ENCODE data around the gene PRR36. TPM values are rescaled to one million over a fixed set of nuclear protein-coding genes. Genes with fewer than 3 reads are reported as not detected.

The PRR36 gene
- total and polyA plus RNA-seq, 10 of the 15 experiments (the other 5 are each of a cell fraction or from before 2014, with no cell fraction given) = 0.04 TPM; not detected in 9

- peak; percentile 96 for ATAC-seq
- peak within 1 kb of the TSS; percentile 63 for H3K4me3 ChIP-seq
- ChIA-PET SMC1A (ENCODE audit: uncharacterized antibody, unreplicated experiment) (no interaction called here), RAD21 (ENCODE audit: unreplicated experiment) (no interaction called here), CTCF (no interaction called here), POLR2A (interaction anchor here (0.6 kb wide), 1 partner anchor 21 kb away, joined by 3 read pairs; no protein-coding TSS in a partner anchor)
- intact Hi-C loops (cut with micrococcal nuclease; ENCODE audit: unreplicated experiment) = no loop called here
- no peaks in the 10 kb centered on the region; the same call in 2 of the 3 replicates for H3K9me3 ChIP-seq (replicated peaks; ENCODE audit: control insufficient read depth, insufficient read depth, low read length)
- H3K27me3 ChIP-seq (replicated peaks in 1 of 2; ENCODE audit: control insufficient read depth in 2 of 2, insufficient read depth in 2 of 2, low read length in 1 of 2) = no peaks in the 10 kb centered on the region
- peak; percentile 100 for FAIRE-seq
- no TSS peak for BruUV-seq (replicated peaks)
- WGBS (ENCODE audit: insufficient coverage, insufficient replicate concordance, low lambda C conversion rate, missing lambda C conversion rate) = under 1% methylated on average over 36 of the region's 45 CpGs
- in situ Hi-C loops (cut with MboI) = no loop called here
- DNase-seq (ENCODE audit: low read depth, low spot score) = peak; percentile 100
- no peaks in the 10 kb centered on the region for H3K36me3 ChIP-seq (ENCODE audit: control insufficient read depth in 2 of 2, insufficient read depth in 2 of 2, low read length in 1 of 2)
- H3K27ac ChIP-seq (ENCODE audit: control insufficient read depth, insufficient read depth) = no peak within 1 kb of the TSS; the same call in 1 of the 2 replicates
- peak within 1 kb of the TSS; percentile 88 for H2AFZ ChIP-seq (ENCODE audit: control insufficient read depth, low read depth, low read length)
- H3K4me1 ChIP-seq (ENCODE audit: control insufficient read depth, insufficient read depth, low read length) = peaks cover 6% of the 10 kb centered on the region
- no peaks in the 10 kb centered on the region for H4K20me1 ChIP-seq (ENCODE audit: control insufficient read depth, insufficient read depth)
- peak within 1 kb of the TSS; percentile 20; the same call in 1 of the 2 replicates for H3K9ac ChIP-seq (ENCODE audit: control insufficient read depth, insufficient read depth, low read length)
- H3K4me2 ChIP-seq (ENCODE audit: control insufficient read depth, insufficient read depth) = peak within 1 kb of the TSS; percentile 94
- H3K79me2 ChIP-seq (ENCODE audit: control insufficient read depth, insufficient read depth, low read length) = no peaks in the 10 kb centered on the region
- TF ChIP-seq SREBF1 (IDR thresholded peaks at IDR 0.05; ENCODE audit: low read length) = peak; percentile 14; the same call in 1 of the 2 replicates
- 0 out of 2 replicates have a peak, but pooled peaks have one; percentile 7 for TF ChIP-seq NRF1 (conservative IDR thresholded peaks at IDR 0.05; ENCODE audit: low read depth, low read length)
- no peak for TF ChIP-seq YBX1 (IDR thresholded peaks at IDR 0.05)
- TF ChIP-seq, protein P1, sequence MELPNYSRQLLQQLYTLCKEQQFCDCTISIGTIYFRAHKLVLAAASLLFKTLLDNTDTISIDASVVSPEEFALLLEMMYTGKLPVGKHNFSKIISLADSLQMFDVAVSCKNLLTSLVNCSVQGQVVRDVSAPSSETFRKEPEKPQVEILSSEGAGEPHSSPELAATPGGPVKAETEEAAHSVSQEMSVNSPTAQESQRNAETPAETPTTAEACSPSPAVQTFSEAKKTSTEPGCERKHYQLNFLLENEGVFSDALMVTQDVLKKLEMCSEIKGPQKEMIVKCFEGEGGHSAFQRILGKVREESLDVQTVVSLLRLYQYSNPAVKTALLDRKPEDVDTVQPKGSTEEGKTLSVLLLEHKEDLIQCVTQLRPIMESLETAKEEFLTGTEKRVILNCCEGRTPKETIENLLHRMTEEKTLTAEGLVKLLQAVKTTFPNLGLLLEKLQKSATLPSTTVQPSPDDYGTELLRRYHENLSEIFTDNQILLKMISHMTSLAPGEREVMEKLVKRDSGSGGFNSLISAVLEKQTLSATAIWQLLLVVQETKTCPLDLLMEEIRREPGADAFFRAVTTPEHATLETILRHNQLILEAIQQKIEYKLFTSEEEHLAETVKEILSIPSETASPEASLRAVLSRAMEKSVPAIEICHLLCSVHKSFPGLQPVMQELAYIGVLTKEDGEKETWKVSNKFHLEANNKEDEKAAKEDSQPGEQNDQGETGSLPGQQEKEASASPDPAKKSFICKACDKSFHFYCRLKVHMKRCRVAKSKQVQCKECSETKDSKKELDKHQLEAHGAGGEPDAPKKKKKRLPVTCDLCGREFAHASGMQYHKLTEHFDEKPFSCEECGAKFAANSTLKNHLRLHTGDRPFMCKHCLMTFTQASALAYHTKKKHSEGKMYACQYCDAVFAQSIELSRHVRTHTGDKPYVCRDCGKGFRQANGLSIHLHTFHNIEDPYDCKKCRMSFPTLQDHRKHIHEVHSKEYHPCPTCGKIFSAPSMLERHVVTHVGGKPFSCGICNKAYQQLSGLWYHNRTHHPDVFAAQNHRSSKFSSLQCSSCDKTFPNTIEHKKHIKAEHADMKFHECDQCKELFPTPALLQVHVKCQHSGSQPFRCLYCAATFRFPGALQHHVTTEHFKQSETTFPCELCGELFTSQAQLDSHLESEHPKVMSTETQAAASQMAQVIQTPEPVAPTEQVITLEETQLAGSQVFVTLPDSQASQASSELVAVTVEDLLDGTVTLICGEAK (IDR thresholded peaks at IDR 0.05; ENCODE audit: borderline replicate concordance) = peak; percentile 78; the same call in 1 of the 2 replicates
- TF ChIP-seq CREB1 (IDR thresholded peaks at IDR 0.05; ENCODE audit: low read depth) = peak; percentile 97
- TF ChIP-seq, protein P2, sequence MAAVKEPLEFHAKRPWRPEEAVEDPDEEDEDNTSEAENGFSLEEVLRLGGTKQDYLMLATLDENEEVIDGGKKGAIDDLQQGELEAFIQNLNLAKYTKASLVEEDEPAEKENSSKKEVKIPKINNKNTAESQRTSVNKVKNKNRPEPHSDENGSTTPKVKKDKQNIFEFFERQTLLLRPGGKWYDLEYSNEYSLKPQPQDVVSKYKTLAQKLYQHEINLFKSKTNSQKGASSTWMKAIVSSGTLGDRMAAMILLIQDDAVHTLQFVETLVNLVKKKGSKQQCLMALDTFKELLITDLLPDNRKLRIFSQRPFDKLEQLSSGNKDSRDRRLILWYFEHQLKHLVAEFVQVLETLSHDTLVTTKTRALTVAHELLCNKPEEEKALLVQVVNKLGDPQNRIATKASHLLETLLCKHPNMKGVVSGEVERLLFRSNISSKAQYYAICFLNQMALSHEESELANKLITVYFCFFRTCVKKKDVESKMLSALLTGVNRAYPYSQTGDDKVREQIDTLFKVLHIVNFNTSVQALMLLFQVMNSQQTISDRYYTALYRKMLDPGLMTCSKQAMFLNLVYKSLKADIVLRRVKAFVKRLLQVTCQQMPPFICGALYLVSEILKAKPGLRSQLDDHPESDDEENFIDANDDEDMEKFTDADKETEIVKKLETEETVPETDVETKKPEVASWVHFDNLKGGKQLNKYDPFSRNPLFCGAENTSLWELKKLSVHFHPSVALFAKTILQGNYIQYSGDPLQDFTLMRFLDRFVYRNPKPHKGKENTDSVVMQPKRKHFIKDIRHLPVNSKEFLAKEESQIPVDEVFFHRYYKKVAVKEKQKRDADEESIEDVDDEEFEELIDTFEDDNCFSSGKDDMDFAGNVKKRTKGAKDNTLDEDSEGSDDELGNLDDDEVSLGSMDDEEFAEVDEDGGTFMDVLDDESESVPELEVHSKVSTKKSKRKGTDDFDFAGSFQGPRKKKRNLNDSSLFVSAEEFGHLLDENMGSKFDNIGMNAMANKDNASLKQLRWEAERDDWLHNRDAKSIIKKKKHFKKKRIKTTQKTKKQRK (IDR thresholded peaks at IDR 0.05; ENCODE audit: low read depth, low read length) = peak; percentile 100
- no peak for TF ChIP-seq IKZF1 (conservative IDR thresholded peaks at IDR 0.05)
- TF ChIP-seq EGR1 (IDR thresholded peaks at IDR 0.05; ENCODE audit: borderline replicate concordance in 1 of 2, low read depth in 2 of 2, low read length in 2 of 2) = peak in 1 of 2 experiments; percentile 50; a peak in 2 of 3 replicates
- 0 out of 2 replicates have a peak, but pooled peaks have one; percentile 64 for TF ChIP-seq NBN (IDR thresholded peaks at IDR 0.05)
- peak; percentile 75 for TF ChIP-seq CUX1 (IDR thresholded peaks at IDR 0.05; ENCODE audit: insufficient replicate concordance, low read depth, low read length)
These were observed 44.5 kb downstream of the PRR36 start, which contains the start of gene EVI5L for GRCh38 chr19:7829561-7830271. Gene EVI5L (plus strand): TSS chr19:7830218. CDS start chr19:7846543, 16,325 bp downstream.
